ENCODE measurements around the gene PDE1C.
A peak's percentile ranks its signal among the peaks of the same experiment; 100 is the strongest.

The PDE1C gene

GRCh38 chr7:31819031-31819430 lies 251.2 kb downstream of the PDE1C start:
- no peak for FAIRE-seq

GRCh38 chr7:31816810-31817209 lies 253.4 kb downstream of the PDE1C start:
- no peak for FAIRE-seq

- FAIRE-seq, result no peak
These were observed 254.4 kb downstream of the PDE1C start for GRCh38 chr7:31815796-31816195.

- no peak for FAIRE-seq
These were observed 256.0 kb downstream of the PDE1C start for GRCh38 chr7:31814187-31814586.

- peak; percentile 64 for FAIRE-seq
These were observed 258.4 kb downstream of the PDE1C start for GRCh38 chr7:31811650-31812461.

- FAIRE-seq, result no peak
These were observed 264.9 kb downstream of the PDE1C start for GRCh38 chr7:31805209-31805818.

- FAIRE-seq, result no peak
These were observed 273.8 kb downstream of the PDE1C start for GRCh38 chr7:31796375-31796774.

GRCh38 chr7:31794851-31795344 lies 275.3 kb downstream of the PDE1C start:
- no peak for FAIRE-seq

GRCh38 chr7:31791881-31792280 lies 278.3 kb downstream of the PDE1C start:
- FAIRE-seq, result no peak

GRCh38 chr7:31788883-31789680 lies 281.1 kb downstream of the PDE1C start:
- no peak for FAIRE-seq

- FAIRE-seq, result no peak
These were observed 281.8 kb downstream of the PDE1C start for GRCh38 chr7:31788445-31788844.

- FAIRE-seq, result no peak
These were observed 283.9 kb downstream of the PDE1C start for GRCh38 chr7:31786326-31786725.

GRCh38 chr7:31785101-31785500 lies 285.1 kb downstream of the PDE1C start:
- no peak for FAIRE-seq

GRCh38 chr7:31783221-31783620 lies 287.0 kb downstream of the PDE1C start:
- no peak for FAIRE-seq

GRCh38 chr7:31782411-31782991 lies 287.7 kb downstream of the PDE1C start:
- peak; percentile 58 for FAIRE-seq

GRCh38 chr7:31778296-31778695 lies 291.9 kb downstream of the PDE1C start:
- no peak for FAIRE-seq

GRCh38 chr7:31776616-31777015 lies 293.6 kb downstream of the PDE1C start:
- FAIRE-seq, result no peak

GRCh38 chr7:31775556-31775955 lies 294.7 kb downstream of the PDE1C start:
- no peak for FAIRE-seq

- FAIRE-seq, result no peak
These were observed 298.0 kb downstream of the PDE1C start for GRCh38 chr7:31772211-31772610.

GRCh38 chr7:31767686-31768358 lies 302.4 kb downstream of the PDE1C start:
- FAIRE-seq, result no peak

- no peak for FAIRE-seq
These were observed 305.7 kb downstream of the PDE1C start for GRCh38 chr7:31764462-31764861.

GRCh38 chr7:31763548-31763947 lies 306.7 kb downstream of the PDE1C start:
- FAIRE-seq, result no peak

GRCh38 chr7:31761646-31762045 lies 308.6 kb downstream of the PDE1C start:
- no peak for FAIRE-seq

Data from islet of Langerhans (tissue), 1 donor.